ENCODE data around the gene ENPP7. TPM values are rescaled to one million over a fixed set of nuclear protein-coding genes. Genes with fewer than 3 reads are reported as not detected.

ENPP7 gene
- total RNA-seq, 1 experiment from 2014 or later, result not detected

DNA sequence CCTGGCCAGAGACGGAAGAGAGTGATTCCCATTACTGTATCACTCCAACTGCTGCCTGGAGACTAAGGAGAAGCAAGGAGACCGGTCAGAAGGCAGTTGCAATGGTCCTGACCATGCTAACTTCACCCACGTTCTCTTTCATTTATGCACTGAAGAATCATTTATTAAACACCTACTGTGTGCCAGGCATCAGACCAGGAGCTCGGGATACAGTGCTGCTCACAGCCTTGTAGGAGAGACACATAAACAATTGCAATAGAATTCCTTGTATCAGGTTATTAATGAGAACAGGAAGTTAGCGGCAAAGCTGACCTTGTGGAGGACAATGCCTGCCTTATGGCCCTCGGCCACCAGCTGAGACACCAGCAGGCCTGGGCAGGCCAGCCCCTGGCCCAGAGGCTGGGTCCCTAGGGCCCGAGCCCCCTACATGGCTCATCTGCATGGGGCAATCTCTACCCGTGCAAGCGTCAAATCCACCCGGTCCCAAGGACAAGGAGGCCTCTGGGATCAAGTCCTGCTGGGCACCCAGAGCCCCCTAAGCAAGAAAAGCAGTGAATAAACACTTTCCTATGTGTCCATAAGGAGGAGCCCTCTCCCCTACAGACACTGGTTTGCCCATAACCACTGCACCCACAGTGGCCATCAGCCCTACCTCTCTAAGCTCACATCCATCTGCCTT, 8.6 kb upstream of the ENPP7 start:
- peak; percentile 91 for DNase-seq (ENCODE audit: low read depth, low spot score)
- in situ Hi-C loops (cut with HindIII; ENCODE audit: low pct_unique_long_range_greater_than_20kb, low sequenced_read_pairs), result no loop called here

DNA sequence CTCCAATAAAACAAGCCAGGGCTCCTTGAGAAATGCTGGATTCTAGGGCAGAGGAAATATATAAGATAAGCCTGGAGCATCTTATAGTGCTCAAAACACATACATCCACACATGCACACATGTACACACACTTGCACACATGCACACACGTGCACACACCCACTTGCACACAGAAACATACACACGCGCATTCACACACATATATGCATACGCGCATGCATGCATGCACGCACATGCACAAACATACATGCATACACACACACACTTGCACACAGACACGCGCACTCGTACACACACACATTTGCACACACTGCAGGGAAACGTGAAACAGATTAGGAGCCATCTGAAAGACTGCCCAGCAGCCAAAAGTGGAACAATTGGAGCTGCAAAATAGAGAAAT, 8.0 kb upstream of the ENPP7 start:
- in situ Hi-C loops (cut with HindIII; ENCODE audit: low pct_unique_long_range_greater_than_20kb, low sequenced_read_pairs), result no loop called here
- no peak for DNase-seq (ENCODE audit: low read depth, low spot score)

DNA sequence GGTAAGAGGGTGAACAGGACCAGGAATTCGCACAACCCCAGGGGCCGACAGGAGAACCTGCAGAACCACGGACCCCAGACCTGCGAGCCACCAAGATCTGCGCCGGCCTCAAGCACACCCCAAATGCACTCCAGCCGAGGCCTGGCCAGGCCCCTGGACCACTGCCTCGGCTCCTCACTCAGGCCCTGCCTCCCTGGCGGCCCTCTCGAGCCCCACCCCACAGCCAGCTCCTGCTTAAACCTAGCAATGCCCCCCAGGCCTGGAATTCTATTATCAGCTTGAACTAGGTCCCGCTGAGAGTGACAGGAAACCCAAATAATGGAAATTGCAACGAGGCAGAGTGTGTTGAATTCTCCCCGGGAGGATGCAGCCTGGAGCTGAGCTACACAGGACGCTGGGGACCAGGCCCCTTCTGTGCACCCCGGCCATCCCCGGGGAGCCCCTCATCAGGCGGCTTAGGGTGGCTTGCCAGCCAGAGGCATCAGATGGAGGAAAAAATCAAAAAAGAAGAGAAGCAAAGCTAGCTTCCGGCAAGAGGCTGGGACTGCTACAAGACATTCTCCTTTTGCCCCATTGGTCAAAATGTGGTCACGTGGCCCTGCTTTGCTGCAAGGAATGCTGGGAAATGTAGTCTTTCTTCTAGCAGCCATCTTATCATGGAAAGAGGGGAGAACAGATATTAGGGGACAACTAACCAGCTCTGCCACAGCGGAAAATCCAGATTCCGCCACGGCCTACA, 2.4 kb upstream of the ENPP7 start:
- DNase-seq (ENCODE audit: low read depth, low spot score), result peak; percentile 99
- in situ Hi-C loops (cut with HindIII; ENCODE audit: low pct_unique_long_range_greater_than_20kb, low sequenced_read_pairs), result no loop called here

DNA sequence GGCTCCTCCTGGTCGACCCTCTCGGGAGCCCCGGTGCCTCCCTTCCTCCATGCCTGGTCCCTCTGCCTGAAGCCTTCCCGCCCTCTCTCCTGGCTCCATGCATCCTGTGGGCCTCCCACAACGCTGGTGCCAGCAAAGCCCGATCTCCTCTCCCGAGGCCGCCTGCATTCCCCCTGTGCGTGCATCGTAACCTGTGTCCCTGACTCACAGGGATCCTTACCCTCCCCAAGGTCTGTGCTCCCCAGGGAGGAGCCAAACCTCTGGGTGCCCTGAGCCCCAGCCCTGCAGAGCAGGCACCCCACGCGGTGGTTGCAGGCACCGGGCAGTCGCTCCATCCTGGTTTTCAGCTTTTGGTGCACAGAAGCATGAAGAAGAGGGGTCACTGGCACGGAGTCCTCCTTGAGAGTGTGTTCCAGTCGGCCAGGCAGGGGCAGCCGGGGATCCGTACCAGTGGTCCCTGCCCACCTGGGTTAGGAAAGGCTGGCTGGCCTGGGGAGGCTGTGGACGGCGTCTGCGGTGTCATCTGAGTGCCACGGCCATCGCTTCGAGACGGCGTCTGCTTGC, 1.8 kb upstream of the ENPP7 start:
- DNase-seq (ENCODE audit: low read depth, low spot score), result no peak
- in situ Hi-C loops (cut with HindIII; ENCODE audit: low pct_unique_long_range_greater_than_20kb, low sequenced_read_pairs), result no loop called here

DNA sequence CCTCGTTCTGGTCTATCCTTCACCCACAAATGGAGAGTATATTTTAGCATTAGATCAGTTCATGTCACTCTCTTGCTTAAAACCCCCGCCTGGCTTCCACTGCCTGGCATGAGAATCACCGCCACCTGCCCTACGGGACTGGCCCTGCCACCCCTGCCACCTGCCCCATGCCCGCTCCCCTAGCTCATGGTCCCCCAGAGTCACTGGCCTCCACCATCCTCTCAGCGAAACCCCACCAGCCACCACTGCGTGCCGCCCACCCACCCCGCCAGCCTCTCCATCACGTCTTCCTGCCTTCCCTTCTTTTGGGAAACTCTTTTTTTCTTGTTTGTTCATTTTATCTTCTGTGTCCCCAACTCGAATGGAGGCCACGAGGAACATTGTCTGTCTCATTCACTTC, 982 bp upstream of the ENPP7 start:
- in situ Hi-C loops (cut with HindIII; ENCODE audit: low pct_unique_long_range_greater_than_20kb, low sequenced_read_pairs), result no loop called here
- no peak for DNase-seq (ENCODE audit: low read depth, low spot score)

DNA sequence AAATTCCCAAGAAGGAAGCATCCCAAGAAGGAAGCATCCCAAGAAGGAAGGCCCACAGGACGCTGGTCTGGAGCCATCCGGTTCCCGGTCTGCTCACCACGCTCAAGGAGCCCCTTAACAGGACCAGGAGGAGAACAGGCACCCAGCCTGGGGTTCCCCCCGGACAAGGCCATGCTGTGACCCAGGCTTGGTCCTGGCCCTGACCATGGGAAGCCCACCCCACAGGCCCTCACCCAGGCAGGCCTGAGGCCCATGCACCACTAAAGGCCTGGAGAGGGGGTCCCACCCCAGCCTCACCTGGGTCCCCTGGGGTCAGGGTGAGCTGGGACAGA, 340 bp upstream of the ENPP7 start:
- in situ Hi-C loops (cut with HindIII; ENCODE audit: low pct_unique_long_range_greater_than_20kb, low sequenced_read_pairs), result no loop called here
- no peak for DNase-seq (ENCODE audit: low read depth, low spot score)

DNA sequence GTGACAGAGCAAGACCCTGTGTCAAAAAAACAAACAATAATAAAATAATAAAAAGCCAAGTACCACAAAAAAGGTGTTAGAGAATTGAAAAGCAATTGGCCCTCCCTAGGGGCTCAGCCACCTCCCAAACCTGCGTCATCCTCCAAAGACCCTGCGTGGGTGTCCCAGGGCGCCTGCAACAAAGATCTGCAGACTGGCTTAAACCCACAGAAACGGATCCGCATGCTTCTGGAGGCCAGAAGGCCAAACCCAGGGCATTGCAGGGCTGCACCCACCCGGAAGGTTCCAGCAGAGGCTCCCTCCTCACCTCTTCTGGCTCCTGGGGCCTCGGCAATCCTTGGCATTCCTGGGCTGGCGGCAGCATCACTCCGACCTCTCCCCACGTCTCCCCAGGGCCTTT, 1.5 kb downstream of the ENPP7 start:
- in situ Hi-C loops (cut with HindIII; ENCODE audit: low pct_unique_long_range_greater_than_20kb, low sequenced_read_pairs), result no loop called here
- no peak for DNase-seq (ENCODE audit: low read depth, low spot score)

DNA sequence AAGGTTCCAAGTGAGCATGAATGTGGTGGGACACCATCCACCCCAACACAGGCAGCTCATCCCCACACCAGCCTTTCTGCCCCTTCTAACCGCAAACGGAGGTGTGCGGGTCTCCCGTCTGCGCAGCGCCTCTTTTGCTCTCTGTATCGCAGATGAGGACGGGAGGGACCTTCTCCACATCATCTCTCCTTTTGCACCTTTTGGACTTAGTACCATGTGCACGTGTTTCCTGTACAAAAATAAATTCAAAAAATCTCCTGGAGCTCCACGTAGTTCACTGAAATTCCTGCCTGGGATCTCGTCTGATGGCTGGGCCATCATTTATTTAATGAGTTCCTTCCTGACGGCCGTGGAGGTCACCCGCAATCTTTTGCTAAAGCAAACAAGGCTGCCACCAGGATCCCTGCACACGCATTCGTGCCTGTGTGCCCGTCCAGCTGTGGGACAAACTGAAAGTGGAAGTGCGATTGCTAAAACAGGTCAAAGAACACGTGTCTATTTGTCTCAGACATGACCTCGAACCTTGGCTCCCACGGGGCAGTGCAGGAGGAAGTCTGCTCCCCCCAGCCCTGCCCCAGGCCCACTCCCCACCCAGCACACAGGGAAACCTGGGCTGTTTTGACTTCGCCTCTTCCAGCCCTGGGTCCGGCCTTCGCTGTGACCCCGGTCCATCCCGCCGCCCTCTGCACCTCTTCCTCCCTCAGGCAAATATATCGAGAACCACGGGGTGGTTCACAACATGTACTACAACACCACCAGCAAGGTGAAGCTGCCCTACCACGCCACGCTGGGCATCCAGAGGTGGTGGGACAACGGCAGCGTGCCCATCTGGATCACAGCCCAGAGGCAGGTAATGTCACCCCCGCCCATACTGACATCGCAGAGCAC, 2.3 kb downstream of the ENPP7 start:
- DNase-seq (ENCODE audit: low read depth, low spot score), result no peak
- in situ Hi-C loops (cut with HindIII; ENCODE audit: low pct_unique_long_range_greater_than_20kb, low sequenced_read_pairs), result no loop called here

DNA sequence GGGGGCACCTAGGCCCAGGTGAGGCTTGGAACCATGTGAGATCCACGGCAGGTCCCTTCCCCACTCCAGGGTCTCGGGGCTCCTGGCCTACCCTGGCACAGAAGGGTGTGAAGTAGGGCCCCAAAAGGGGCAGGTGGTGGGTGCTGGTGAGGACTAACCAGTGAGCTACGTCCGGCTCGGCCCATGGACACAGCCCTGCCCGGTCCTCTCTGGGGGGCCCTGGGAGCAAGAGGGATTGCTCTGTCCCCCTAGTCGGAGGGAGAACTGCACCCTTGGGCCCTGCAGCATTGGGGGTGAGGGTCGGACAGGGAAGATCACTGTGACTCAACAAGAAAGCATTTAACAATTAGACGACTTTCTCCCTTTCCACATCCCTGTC, 2.9 kb downstream of the ENPP7 start:
- DNase-seq (ENCODE audit: low read depth, low spot score), result no peak
- in situ Hi-C loops (cut with HindIII; ENCODE audit: low pct_unique_long_range_greater_than_20kb, low sequenced_read_pairs), result no loop called here

DNA sequence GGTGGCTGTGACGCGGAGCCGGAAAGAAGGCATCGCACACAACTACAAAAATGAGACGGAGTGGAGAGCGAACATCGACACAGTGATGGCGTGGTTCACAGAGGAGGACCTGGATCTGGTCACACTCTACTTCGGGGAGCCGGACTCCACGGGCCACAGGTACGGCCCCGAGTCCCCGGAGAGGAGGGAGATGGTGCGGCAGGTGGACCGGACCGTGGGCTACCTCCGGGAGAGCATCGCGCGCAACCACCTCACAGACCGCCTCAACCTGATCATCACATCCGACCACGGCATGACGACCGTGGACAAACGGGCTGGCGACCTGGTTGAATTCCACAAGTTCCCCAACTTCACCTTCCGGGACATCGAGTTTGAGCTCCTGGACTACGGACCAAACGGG, 4.4 kb downstream of the ENPP7 start:
- in situ Hi-C loops (cut with HindIII; ENCODE audit: low pct_unique_long_range_greater_than_20kb, low sequenced_read_pairs), result no loop called here
- DNase-seq (ENCODE audit: low read depth, low spot score), result no peak

DNA sequence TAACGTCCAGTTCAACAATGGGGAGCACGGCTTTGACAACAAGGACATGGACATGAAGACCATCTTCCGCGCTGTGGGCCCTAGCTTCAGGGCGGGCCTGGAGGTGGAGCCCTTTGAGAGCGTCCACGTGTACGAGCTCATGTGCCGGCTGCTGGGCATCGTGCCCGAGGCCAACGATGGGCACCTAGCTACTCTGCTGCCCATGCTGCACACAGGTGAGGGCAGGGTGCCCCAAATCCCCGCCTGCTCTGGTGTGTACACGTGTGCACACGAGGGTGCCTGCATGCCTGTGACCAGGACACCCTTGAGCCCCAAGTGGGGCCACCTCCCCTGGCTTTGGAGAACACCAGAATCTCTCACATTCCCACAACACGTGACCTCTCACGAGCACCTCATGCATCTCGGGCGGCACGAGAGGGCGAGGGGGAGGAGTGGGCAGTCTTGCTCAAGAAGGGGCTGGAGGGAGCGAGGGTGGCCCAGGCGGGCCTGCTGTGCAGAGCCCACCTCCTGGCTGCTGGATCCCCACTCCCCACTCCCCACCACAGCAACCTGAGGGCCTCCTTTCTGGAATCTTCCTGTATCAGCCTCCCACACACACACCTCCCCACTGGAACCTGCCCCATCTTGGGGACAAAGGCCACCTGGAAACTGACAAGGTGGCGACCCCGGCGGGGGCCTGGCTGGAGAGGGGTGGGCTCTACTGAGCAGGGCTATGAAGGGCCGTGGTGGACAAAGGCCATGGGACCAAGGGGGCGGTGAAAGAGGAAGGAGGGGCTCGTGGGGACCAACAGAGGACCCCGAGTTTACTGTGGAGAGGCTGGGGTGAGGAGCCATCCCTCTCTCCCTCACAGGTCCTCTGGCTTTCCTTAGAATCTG, 6.5 kb downstream of the ENPP7 start:
- DNase-seq (ENCODE audit: low read depth, low spot score), result no peak
- in situ Hi-C loops (cut with HindIII; ENCODE audit: low pct_unique_long_range_greater_than_20kb, low sequenced_read_pairs), result no loop called here

DNA sequence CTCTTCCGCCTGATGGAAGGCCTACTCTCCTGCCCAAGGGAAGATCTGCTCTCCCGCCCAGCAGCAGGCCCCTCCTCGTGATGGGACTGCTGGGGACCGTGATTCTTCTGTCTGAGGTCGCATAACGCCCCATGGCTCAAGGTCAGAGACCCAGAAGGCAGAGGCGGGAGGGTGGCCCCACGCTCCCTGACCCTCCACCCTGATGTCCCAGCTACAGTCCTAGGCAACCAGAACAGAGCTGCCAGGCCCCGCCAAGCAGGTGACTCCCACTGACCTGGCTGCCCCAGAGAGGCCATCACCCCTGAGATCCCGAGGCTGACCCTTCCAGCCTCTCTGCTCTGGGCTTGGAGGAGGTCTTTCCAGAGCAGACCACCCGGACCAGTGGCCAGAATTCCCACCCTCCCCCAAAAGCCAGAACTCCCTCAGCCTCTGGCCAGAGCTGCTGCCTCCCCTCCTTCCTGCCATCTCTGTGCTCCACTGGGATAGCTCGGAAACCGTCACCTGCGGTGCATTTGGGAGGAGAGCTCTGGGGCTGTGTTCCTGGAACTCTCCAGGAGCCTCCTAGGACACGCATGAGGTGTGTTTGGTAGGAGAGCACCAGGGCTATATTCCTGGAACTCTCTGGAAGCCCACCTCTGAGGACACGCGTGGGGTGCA, 7.3 kb downstream of the ENPP7 start:
- in situ Hi-C loops (cut with HindIII; ENCODE audit: low pct_unique_long_range_greater_than_20kb, low sequenced_read_pairs), result no loop called here
- DNase-seq (ENCODE audit: low read depth, low spot score), result no peak

DNA sequence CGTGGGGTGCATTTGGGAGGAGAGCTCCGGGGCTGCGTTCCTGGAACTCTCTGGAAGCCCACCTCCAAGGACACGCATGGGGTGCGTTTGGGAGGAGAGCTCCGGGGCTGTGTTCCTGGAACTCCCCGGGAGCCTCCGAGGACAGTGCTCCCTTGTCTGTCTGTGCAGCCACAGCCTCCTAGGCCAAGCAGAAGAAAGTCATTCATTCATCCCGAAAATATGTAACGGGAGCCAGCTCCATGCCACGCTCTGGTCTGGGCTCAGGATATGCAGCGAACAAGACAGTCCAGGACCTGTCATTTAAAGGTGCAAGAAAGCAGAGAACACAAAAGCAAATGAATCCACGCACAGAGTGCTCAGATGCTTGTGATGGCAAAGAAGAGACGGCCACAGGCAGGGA, 7.9 kb downstream of the ENPP7 start:
- in situ Hi-C loops (cut with HindIII; ENCODE audit: low pct_unique_long_range_greater_than_20kb, low sequenced_read_pairs), result no loop called here
- DNase-seq (ENCODE audit: low read depth, low spot score), result peak; percentile 45

DNA sequence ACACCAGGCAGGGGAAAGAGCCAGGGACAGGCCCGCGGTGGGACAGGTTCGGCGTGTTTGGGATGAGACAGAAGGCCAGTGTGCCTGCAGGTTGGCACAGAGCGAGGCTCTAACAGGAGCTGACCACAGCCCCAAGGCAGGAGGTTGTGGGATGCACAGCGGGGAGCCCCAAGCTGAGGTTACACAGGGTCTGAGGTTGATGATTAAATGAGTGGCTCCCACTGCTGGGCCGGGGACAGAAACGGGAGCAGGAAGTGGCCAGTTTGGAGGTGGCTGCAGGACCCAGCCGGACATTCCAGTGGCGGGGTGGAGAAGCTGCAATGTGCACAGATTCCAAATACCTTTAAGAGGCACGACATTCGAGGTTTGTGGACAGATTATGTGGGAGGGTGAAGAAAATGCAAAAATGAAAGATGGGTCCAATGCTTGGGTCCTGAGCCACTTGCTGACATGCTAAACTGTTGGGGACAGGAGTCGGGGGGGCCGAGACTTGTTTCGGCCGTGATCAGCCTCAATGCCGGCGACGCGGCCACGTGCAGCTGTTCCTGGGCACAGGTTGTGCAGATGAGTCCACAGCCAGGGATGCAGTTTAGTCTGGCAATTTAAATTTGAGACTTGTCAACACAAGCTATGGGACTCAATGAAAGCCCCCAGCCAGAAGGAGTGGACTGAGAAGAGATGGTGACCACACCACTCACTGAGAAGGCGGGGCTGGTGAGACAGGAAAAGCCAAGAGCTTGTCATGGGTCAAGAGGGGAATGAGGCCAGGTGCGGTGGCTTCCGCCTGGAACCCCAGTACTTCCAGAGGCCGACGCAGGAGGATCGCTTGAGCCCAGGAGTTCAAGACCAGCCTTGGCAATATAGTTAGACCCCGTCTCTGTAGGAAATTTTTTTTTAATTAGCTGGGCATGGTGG, 8.7 kb downstream of the ENPP7 start:
- in situ Hi-C loops (cut with HindIII; ENCODE audit: low pct_unique_long_range_greater_than_20kb, low sequenced_read_pairs), result loop anchor here (10.0 kb wide), 1 partner anchor 155 kb away; no protein-coding TSS in a partner anchor
- no peak for DNase-seq (ENCODE audit: low read depth, low spot score)

DNA sequence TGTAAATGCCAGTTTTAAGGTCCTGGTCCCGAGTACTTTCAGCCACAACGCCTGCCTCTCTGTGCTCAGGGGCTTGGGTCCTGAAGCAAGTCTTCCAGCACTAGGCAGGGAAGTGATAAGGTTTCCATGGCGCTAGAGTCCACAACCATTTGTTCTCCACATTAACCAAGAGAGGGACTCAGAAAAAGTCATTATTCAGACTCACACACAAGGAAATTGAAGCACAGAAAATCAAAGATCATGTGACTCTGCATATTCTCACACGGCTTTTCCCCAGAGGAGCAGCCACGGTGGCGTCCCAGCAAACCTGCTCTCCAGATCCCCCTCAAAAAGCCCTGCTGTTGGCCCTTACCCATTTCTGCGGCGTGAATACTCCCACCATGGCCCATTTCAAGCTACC, 9.7 kb downstream of the ENPP7 start:
- DNase-seq (ENCODE audit: low read depth, low spot score), result no peak
- in situ Hi-C loops (cut with HindIII; ENCODE audit: low pct_unique_long_range_greater_than_20kb, low sequenced_read_pairs), result loop anchor here (10.0 kb wide), 1 partner anchor 154 kb away; no protein-coding TSS in a partner anchor

DNA sequence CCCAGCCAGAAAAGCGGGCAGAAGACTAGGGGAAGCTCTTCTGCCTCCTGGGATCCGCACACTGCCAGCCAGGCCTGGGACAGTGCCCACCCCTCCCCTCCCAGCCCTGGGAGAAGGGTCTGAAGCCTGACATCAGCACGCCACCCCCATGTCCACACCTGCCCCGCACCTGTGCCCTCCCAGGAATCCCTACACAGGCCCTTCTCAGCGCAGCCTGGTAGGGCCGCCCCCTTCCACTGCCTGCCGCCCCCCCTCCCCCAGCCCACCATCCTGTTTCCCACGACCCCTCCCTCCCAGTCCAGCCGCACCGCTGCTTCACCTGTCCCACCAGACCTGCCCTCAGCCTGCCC, 10.6 kb downstream of the ENPP7 start:
- in situ Hi-C loops (cut with HindIII; ENCODE audit: low pct_unique_long_range_greater_than_20kb, low sequenced_read_pairs), result loop anchor here (10.0 kb wide), 1 partner anchor 153 kb away; no protein-coding TSS in a partner anchor

More for the DNA sequence above, 10.6 kb downstream of the ENPP7 start:
- DNase-seq (ENCODE audit: low read depth, low spot score), result no peak
